Activated naive CD4-positive, alpha-beta T cell treated with Interleukin-2 at 50 U/mL for 16 hours (primary cell): ENCODE data around the gene ISX.

Experiments
- DNase-seq: peaks from one replicate; pipeline ENCODE4 v3.0.0-alpha.2; 2020

The ISX gene

DNA sequence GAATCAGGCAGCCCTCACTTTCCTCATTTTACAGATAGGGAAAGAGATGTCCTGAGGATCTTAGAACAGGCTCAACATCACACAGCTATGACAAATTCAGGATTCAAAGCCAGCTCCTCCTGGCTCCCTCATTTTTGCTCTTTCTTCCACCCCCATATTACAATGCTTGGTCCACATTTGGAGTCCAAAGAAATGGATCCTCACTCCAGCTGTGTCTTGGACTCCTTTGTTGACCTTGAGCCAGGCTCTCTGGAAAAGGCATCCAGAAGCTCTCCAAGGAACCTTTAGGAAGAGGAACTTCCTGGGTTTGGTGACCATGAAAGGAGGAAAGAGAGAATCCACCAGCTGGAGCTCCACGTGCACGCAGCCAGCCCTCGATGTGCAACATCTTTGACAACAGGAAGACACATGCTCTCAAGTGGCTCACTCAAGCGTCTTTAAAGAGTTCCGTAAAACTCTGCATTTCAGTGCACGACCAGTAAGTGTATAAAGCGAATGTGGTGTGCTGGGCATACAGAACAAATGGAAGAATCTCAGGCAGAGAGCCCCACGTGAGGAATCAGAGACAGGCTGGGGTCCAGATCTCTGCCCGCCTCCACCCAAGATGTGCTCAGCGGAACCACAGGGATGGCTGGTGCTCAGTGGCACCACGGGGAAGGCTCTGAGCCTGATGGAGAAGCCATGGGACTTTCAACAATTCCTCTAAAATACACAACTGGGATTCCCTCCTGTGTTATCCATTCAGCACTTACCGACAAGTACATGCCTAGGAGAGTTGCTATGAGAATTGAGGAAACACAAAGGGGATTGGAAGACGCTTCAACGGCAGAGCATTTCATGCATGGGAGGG, 48.4 kb downstream of the ISX start:
- DNase-seq = no peak

DNA sequence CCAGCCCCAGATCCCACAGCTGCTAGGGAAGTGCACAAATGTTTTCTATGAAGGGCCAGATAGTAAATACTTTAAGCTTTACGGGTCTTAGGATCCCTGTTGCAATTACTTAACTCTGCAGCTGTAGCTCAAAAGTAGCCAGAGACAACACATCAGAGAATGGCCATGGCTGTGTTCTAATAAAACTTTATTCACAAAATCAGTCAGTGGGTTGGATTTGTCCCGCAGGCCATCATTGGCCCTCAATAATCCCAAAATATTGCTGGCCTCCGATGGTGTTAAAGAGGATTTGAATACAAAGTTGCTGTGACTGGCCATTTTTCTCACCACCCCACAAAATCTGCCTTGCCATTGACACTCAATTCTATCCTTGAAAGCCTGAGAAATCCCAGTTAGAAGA, 49.6 kb downstream of the ISX start:
- DNase-seq = no peak

DNA sequence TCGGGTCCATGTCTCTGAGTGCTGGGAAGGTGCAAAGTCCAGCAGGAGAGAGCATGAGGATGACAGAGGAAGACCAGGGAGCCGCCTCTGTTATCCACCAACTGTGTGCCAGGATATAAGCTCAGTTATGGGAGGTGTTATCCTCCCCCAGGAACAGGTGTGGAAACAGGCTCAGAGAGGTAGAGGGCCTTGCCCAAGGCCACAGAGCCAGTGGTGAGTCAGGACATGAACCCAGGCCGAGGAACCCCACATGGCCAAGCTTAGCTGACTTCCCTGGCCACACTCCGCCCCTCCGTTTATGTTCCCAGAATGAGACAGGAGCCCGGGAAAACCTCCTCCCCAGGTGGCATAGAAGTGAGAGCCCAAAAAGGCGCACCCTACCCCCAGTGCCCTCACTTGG, 50.3 kb downstream of the ISX start:
- DNase-seq = no peak

DNA sequence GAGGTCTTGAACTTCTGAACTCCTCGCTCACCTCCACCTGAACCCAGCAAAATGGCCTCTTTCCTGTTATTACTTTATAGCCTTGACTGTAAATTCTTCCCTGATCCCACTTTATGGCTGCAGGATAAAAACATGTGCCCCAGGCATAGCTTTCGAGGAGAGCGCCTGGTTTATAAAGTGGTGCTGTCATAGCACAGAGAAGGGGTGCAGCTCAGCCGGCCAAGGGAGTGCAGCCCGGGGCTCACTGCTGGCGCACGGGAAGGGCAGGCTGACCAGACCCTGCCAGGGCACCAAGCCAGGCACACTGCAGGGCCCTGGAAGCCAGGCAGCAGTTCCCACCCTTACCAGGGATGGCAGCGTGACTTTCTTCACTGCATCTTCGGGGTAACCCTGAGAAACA, 50.9 kb downstream of the ISX start:
- no peak for DNase-seq

DNA sequence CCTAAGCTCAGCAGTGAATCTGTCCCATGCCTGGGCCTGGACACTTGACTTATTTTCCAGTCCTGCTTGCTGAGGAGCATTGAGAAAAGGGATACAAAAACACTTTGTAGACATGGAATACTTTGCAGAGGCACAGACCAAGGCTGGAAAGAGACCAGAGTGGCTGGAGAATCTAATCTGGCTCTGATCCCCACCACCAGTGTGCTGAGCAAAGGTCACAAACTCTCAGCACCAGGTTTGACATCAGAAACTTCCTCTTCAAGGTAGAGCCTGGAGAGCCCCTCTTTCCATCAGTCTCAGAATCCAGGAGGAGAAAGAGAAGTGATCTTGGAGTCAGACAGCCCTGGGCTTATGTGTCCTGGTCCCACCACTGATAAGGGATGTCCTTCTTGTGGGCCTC, 53.5 kb downstream of the ISX start:
- no peak for DNase-seq

DNA sequence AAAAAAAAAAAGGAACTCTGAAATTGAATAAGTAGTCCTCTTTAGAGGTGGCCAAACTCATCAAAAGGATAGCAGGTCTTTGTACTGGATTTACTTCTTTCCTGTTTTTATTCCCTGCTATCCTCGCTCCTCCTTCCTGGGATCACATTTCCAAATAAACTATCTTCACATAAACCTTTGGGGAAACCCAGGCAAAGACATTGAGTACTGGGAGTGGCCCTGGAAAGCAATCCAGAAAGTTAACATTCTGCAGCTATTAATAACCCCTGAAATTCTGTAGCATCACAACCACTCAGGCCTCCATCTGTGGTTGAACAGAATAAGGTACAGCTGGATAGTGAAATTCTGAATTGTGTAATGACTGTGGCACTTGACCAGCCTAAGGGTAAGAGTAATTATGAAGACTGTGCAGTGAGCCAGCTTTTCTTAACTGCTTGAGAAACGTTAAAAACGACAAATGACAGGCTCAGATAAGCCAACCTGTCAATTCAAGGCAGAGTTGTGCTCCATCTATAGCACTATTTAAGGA, 58.8 kb downstream of the ISX start:
- no peak for DNase-seq

DNA sequence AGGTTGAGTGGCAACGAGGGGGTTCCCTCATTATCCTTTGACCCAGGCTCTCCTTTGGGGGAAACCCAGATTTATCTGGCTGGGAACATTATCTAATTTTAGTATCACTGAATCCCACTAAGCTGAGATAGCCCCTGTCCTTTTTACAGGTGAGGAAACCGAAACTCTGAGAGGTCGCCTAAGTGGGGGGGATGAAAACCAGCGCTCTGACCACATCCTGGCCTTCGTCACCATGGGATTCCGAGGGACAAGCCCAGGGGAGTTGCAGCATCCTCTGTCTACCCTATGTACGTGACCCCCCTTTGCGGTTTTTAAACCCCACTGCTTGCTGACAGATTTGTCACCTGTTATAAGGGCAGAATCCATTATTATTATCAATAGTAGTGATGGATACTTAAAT, 61.0 kb downstream of the ISX start:
- DNase-seq = no peak

DNA sequence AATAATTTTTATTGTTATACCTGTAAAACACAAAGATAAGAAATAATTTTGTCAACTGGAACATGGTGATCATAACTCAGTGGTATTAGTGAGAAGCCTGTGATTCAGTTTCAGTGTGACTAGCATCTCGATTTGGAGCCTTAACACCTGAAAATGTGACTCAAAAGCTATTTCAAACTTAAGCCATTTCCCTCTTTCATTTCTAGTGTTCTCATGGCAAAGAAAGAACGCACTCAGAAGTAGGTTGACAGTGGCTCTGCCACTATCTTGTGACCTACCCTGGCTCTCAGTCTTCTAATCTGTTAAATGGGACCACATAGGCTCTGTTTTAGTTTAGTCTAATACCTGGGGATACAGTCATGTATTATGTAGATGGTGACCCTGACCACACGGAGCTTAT, 62.7 kb downstream of the ISX start:
- DNase-seq = no peak

DNA sequence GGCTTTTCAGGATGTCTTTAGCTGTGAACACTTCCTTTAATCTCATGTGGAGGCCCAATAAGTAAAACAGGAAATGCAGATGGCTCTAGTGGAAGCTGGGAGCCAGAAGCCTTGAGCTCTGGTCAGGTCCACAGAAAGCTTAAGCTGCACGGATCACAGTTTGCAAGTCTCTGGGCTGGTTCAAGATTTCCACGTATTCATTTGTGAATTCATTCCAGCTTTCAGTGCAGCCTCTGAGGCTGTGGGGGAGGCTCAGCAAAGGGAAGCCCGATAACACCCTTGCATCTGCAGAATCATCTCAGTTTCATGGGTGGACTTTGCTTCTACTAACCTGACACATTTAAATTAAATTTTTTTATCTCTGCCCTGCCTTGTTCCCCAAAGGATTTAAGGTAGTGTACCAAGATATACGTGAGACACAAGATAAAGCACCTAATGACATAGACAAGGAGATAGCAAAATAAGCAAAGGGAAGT, 65.6 kb downstream of the ISX start:
- DNase-seq = no peak

DNA sequence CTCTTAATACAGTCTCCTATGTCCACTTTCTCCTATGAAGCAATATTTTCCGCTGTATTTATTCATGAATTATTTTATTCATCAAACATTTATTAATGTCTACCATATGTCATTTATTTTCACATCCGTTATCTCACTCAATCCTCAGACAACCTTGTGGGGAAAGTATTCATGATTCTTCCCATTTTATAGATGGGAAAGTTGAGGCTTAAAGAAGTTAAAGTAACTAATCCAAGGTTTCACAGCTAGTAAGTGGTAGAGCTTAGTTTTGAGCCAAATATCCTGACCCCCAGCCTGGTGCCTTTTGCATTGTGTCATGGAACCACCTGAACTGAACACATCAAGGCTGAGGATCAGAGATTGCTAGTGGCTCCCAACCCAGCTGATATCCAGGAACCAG, 66.6 kb downstream of the ISX start:
- no peak for DNase-seq

DNA sequence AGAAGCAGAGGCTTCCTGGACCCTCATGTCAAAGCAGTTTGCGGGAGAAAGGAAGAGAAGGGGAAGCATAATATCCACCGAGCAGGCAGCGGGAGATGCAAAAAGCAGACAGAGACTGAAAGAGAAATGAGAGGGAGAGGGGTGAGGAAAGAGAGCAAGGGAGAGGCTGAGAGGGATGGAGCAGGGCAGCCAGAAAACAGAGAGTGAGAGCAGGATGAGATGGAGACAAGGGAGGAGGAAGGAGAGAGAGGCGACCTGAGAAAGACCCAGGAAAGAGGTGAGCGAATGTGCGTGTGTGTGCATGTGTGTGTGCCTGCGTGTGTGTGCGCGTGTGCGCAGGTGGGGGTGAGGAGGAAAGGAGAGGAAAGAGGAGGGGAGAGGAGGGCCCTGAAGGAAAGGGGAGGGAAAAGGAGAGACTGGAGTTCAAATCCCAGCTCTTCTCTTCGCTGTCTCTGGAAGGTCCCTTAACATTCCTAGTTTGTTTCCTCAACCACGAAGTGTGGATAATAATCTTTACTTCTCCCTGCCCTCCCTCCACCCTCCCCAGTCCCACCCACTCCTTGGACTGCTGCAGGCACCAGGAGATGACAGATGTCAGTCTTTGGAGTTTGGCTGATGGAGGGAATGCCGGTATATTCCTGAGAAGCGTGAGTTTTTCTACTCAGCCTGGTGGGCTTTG, 67.9 kb downstream of the ISX start:
- no peak for DNase-seq

DNA sequence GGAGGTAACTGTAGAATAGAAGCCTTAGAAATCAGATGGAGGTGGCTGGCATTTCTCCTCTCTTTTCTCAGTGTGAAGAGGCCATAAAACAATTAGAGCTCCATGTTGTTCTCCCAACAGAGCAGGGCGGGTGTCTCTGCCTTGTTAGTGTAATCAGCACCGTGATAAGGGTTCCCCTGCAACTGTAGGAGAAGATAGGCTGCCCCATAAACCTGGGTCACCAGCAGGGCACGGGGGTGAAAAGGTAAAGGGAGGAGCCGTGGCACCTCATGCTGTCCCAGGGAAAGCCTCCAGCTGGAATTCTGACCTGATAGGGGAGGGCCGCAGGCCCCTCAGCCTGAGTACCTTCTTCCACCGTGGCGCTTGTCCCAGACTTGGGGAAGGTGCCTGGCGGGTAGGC, 68.7 kb downstream of the ISX start:
- DNase-seq = no peak

DNA sequence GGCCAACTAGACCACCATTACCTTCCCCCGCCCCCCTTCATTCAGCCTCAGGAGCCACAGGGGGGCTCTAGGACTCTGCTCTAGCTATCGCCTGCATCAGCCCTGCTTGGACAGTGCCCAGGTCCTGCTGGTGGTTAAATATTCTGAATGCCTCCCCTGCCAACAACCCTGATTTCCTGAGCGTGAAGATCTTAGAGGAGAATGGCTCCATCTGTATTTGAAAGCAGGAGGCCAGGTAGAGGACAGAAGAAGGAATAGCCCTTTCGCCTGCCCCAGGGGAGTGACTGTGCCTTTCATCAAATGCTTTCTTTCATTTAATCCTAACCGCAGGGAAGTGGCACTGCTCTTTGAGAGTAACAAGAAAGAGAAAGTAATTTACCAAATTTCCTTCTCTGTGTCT, 69.2 kb downstream of the ISX start:
- DNase-seq = no peak
